Hippocampal formation (tissue), 2 donors: ENCODE data around the gene CSNK2A1.
"Not testable (repeated sequence)": the region's sequence is repeated elsewhere in the genome, so short reads cannot be mapped to it uniquely, and the experiment has no call there.

Experiments used
- DNase-seq, 2 donors: peaks; one replicate each; lab custom pipeline; 2025; lab: John Stamatoyannopoulos, UW

CSNK2A1 gene

DNA sequence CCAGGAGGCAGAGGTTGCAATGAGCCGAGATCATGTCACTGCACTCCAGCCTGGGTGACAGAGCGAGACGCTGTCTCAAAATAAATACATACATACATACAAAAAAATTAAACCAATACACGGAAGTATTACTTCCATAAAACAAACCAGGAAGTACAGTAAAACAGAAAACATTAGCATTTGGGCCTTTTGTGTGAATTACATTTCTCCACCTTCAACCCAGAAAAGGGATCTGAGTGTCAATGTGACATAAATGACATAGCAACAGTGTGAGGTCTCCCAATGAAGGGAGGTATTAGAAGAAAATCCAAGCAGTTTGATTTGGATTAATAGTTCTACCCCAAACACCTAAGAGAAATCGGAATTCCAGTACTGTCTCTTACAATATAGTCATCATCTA is 10.1 kb downstream of the CSNK2A1 start:
- no peak for DNase-seq

DNA sequence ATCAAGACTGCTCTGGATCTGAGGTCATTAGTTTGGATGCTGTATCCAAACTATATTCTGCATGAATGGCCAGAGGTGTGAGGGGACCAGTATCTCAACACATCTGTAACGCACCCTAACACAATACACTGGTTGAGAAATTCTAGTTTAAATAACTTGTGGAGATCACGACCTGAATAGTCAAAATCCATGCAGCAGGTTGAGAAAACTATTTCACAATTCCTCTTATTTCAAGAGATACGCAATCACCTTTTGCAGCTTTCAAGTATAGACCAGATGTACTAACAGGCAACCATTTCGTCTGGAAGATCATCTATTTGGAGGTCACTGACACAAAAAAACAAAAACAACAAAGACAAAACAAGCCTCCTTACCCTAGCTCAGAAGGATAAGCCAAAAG is 11.1 kb downstream of the CSNK2A1 start:
- no peak for DNase-seq

DNA sequence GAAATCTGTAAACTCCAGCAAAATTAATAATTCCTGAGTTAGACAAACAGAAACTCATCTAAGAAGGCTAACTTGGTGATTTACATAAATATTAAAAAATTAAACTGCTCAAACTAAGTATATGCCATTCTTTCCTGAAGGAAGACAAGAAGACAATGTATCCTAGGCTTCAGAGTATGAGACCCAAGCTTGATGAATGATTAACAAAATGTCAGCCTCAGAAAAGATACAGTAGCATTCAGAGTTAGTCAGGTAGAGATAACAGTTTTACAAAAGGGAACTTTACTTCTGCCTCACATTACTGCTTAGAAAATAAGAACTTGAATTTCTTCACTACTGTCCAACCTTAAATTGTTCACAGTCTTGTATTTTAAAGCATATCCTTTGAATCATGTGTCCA is 12.0 kb downstream of the CSNK2A1 start:
- no peak for DNase-seq

DNA sequence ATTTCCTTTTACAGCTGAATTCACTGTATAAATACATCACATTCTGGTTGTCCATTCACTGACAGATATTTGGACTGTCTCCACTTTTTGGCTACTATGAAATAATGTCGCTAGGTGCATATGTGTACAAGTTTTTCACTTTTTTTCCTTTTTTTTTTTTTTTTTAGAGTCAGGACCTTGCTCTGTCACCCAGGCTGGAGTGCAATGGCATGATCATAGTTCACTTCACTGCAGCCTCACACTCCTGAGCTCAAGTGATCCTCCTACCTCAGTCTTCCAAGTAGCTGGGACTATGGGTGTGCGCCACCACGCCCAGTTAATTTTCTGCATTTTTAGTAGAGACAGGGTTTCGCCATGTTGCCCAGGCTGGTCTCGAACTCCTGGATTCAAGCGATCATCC is 13.3 kb downstream of the CSNK2A1 start:
- DNase-seq: no peak

DNA sequence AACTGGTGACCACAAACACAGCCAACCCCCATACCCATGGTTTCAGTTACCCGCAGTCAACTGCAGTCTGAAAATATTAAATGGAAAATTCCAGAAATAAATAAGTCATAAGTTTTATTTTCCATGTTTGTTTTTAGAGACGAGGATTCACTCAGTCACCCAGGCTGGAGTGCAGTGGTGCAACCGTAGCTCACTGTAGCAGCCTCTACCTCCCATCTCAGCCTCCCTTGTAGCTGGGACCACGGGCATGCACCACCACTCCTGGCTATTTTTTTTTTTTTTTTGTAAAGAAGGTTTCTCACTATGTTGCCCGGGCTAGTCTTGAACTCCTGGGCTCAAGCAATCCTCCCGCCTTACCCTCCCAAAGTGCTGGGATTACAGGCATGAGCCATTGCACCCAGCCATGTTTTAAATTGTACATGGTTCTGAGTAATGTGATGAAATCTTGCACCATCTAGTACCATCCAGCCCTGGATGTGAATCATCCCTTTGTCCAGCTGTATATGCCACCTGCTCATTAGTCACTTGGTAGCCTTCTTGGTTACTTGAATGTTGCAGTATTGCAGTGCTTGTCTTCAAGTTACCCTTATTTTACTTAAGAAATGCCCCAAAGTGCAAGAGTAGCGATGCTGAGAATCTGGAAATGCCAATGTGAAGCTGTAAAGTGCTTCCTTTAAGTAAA is 14.5 kb downstream of the CSNK2A1 start:
- DNase-seq: no peak

DNA sequence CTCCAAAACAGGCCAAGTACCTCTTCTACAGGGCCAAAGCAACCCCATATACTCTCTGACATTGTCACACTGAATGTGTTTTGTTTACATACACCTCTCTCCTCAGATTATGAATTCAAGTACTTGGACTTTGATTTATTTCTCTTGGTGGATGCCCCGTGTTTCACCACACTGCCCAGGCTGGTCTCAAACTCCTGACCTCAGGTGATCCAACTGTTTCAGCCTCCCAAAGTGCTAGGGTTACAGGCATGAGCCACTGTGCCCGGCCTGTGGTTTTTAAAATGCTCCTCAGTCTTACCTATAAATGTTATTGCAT is 16.1 kb downstream of the CSNK2A1 start:
- no peak for DNase-seq

DNA sequence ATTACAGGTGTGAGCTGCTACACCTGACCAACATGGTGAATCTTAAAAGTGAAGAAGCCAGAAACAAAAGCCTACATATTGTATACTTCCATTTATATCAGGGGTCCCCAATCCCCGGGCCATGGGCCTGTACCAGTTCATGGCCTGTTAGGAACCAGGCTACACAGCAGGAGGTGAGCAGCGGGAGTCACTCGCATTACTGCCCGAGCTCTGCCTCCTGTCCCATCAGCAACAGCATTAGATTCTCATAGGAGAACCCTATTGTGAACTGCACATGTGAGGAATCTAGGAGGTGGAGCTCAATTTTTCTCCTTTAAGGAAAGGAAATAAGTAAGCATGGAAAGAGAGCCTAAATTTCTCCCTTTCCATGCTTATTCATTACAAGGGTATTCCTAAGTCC is 21.7 kb downstream of the CSNK2A1 start:
- no peak for DNase-seq

DNA sequence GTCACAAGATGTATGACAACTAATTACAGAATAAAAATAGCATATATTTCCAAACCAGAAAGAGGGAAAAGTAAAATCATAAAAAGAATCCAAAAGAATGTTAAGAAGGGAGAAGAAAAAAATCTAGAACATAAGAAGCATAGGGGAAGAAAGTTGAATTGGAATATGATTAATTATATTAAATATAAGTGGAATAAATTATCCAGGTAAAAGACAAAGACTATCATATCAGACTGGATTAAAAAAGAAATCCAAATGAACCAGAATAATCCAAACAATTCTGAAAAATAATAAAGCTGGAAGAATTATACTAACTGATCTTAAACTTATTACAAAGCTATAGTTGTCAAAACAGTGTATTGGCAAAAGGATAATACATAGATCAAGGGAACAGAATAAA is 23.6 kb downstream of the CSNK2A1 start:
- no peak for DNase-seq

DNA sequence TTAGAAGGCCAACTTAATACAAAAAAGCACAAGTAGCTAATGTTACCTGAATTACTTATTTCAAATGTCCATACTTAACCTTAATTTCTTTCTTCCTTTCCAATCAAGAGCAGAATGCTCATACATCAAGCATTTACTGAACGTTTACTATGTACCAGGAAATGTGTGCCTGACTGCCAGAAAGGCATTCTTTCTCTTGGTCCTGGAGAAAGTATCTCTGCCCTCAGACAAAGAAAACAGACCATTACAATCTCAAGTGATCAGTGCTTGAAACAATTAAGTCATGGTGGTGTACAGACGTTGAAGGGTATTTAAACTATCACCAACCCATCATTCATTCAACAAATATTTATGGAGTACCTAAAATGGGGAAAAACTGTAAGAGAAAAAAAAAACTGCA is 26.4 kb downstream of the CSNK2A1 start:
- no peak for DNase-seq

DNA sequence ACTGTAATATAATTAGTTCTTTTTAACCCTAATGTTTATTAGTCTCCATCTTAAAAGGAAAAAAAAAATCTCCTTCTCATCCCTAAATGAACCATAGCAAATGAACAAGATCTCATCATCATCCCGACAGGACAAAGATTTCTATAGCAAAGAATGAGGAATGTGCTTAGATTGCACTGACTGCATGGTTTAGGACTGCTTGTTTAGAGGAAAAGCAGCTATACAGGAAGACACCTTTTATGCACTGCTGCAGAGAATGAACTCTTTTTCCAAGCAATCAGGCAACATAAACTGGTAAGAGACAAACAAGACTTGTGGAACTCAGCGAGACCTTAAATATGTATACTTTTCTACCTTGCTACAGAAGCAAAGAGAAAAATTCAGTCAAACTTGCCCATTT is 26.8 kb downstream of the CSNK2A1 start:
- DNase-seq: no peak

DNA sequence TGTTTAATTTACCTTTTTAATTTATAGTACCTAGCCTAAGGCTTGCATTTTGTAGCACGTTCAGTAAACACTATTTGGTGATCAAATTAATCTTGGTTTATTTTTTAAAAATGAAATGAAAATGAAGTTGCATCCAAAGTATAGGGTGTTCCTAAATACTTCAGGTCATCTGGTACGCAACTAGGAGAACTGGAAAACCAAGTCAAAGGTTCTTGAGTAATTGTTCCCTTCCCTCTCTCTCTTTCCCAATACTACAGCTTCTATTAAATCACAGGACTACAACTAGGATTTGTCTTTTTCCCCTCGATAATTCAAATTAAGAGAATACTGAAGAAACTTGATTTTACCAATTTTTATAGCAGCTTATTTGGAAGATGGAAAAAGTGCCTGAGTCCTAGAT is 27.9 kb downstream of the CSNK2A1 start:
- DNase-seq: no peak

DNA sequence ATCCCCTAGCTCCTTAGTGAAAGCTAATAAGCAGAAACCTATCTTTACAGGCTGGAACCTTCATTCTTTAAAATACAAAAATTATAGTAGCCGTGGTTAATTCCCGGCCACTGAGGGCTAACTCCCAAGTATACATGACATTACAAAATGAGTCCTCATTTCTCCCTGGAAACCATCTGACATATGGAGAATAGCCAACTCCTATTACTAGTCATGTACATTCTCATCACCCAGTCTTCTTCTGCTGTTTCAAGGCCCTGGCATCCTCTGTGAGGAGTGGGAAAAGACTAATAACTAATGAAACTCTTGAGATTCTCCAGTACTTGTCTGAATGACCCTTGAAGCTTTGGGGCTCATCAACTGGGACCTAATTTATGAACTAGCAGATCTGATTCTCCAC is 30.2 kb downstream of the CSNK2A1 start:
- no peak for DNase-seq

DNA sequence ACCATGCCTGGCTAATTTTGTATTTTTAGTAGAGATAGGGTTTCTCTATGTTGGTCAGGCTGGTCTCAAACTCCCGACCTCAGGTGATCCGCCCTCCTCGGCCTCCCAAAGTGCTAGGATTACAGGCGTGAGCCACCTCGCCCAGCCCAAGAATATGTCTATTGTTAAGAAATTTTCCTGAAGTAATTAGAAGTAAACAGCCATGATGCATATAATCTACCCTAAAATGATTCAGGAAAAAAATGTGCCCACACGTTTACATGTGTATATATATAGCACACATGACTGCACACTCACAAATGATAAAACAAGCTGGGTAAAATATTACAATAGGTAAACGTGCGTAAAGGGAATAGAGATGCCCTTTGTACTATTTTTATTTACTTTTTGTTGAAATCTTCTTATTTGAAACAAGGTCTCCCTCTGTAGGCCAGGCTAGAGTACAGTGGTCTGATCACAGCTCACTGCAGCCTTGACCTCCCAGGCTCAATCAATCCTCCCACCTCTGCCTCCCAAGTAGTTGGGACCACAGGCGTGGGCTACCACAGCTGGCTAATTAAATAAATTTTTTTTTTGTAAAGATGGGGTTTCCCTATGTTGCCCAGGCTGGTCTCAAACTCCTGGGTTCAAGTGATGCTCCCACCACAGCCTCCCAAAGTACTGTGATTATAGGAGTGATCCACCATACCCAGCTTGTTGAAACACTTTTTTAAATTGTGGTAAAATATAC is 33.1 kb downstream of the CSNK2A1 start:
- DNase-seq: not testable (repeated sequence)

DNA sequence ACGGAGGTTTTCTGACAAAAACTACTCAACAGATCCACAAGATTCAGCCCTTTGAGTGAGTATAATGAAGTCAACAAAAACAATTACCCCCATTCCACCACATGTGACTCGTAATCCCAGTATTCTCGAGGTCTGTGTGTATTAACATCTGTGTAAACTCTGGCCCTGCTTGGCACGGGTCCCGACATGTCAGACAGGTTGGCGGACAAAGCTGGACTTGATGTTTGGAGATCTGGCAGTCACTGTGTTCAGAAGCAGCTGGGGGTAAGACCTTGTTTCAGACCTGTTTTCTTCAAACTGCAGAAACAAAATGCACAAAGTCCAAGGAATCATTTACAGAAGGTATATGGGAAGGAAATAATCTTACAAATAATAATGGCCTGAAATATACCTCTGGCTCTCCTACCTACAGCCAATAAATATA is 35.2 kb downstream of the CSNK2A1 start:
- not testable (repeated sequence) for DNase-seq

DNA sequence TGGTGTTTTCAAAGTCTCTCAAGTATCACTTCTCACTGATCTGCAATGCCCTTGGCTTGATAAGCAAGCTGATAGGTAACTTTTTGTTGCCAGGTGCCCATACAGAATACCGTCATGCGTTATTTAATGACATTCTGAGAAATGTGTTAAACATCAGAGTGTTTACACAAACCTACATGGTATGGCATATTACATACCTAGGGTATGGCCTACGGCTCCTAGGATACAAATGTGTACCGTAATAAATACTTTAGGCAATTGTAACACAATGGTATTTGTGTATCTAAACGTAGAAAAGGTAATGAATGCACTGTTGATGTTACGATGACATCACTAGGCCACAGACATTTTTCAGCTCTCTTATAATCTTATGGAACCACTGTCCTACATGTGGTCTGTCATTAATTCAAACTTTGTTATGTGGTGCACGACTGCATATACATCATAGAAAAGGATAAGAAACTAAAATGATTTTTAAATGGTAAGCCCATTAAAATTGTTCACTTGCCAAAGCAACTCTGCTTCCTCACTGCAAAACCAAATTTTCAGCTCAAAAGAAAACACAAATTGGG is 35.7 kb downstream of the CSNK2A1 start:
- DNase-seq: no peak

DNA sequence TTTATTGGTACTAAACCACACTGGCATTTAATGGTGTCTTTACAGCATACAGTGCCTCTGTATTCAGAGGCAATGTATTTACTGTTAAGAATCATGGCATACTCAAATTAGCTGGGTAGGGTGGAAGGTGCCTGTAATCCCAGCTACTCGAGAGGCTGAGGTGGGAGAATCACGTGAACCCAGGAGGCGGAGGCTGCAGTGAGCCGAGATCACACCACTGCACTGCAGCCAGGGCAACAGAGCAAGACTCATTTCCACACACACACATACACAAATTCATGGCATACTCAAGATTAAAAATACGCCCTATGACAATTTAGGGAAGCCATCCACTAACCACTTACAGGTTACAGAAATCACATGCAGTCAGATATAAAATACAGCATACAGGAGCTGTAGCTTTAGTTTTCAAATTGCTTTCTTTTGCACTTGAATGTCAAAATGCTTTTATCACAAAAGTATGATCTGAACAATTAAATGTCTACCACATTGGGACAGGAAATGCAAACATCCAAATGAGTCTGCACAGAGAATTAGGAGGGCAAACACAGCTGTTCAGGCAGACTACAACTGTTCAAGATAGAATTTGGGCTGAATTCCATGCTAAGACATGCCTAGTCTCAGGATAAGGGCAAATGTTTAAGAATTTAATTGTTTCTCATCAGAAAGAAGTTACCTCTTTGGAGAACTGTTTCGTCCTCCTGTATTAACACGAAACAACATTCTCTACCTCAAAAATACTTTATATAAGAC is 36.4 kb downstream of the CSNK2A1 start:
- no peak for DNase-seq

DNA sequence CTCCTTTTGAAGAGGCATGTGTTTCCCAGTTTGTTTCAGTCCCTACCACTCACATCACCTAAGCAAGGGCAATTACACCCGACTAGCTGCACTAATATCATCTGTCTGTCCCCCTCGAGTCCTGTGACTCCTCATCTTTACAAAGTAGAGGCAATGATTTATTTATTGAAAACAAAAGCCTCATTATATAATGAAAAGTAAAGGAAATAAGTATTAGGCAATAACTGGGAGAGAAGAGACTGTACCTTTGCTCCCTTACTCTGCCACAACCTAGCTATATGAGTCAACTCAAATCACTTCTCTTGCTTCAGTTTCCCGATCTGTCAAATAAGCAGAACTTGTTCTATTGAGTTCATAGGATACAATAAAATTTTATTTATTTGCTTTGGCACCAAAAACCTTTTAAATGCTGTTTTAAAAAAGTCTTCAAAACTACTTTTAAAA is 38.9 kb downstream of the CSNK2A1 start:
- no peak for DNase-seq

DNA sequence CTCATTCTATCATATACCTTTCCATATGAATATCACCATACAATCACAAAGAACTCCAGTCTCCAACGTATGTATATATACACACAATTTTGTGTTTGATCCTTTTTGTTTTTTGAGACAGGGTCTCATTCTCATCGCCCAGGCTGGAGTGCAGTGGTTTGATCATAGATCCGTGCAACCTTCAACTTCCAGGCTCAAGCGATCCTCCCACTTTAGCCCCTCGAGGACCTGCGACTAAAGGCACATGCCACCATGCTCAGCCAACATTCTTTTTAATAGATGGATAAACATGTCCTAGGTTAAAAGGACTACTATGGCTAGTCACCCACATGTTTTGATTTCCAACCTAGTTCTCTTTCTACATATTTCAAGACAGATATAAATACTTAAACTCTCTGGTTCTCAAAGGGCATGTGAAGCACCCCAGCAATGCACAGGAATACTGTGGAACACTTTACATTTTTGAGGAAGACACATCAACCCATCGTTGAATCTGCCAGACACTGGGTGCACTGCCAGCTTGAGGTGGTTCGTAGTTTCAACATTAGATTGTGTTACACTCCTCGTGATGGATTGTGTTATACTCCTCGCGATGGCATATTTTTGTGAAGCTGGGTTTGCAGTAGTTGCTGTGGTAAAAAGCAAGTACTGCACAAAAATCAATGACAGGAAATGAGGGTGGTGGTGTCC is 40.4 kb downstream of the CSNK2A1 start:
- no peak for DNase-seq

DNA sequence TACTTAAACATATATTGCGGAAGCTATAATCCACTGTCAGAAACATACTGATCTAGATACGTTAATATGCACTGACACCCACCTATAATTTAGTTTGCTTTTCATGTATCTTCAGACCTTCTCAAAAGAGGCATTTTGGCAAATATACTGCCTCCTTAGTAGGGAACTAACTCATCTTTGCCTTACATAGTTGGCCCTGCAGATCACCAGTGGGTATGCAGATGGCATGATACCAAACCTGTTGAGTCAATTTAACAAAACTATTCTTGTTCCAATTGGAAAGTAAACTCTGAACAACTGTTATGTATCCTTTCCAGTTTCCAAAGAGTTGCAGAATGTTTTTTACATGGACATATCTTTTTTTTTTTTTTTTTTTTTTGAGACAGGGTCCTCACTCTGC is 45.6 kb downstream of the CSNK2A1 start:
- no peak for DNase-seq

DNA sequence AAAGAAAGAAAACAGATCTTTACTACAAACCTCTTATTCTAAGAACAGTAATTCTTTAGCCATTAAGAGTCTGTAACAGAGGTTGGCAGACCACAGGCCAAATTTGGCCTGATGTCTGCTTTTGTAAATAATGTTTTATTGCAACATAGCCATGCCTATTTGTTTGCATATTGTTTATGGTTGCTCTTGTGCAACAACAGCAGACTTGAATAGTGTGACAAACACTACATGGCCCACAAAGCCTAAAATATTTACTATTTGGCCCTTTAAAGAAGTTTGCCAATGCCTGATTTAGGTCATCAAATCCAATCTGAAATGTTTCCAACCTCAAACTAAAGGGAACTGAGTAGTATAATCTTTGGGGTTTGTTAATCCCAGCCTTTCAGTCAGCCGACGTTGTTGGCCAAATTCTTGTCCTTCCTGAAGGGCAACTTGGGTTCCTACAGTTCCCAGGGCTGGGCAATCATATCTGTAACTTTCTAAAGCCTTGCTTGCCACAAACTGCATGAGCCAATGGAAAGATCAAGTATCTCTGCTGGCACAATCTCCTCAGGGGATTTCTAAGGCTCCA is 47.4 kb downstream of the CSNK2A1 start:
- no peak for DNase-seq

DNA sequence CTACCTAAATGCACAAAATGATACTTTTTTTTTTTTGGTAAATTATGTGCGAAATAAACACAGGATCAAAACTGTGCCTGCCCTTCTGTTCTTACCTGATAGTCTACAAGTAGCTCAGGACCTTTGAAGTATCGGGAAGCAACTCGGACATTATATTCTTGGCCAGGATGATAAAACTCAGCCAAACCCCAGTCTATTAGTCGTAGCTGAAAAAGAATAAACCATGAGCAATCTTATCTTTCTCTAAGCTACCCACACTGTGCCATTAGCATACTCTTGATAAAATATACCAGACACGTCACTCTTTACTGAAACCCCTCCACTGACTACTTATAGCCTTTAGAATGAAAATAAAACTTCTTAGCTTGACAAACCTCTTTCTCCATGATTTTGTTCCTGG is 51.4 kb downstream of the CSNK2A1 start:
- no peak for DNase-seq

DNA sequence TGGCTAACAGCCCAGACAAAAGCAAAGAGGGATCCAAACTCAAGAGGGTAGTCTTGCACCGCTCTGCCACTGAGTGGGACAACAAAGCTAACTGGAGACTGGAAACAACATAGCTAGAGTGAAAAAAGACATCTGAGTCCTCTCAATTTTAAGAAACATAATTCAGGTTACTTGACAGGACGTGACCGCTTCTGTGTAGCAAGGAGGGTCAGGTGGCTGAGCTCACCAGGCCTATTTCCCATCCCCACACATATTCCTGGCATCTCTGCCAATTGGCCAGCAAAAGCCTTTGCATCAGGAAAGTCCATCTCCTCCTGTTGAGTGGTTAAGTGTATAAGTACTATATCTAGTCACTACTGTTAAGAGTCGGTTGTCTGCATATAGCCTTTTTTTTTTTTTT is 55.9 kb downstream of the CSNK2A1 start:
- no peak for DNase-seq
